ENCODE data around the gene LRRC75B. TPM values are rescaled to one million over a fixed set of nuclear protein-coding genes. Genes with fewer than 3 reads are reported as not detected.
A peak's percentile ranks its signal among the peaks of the same experiment; 100 is the strongest.

LRRC75B gene
- total and polyA plus RNA-seq, 2 of the 13 experiments (the other 11 are each of a cell fraction or from before 2014, with no cell fraction given) = 11.8 to 34.8 TPM

DNA sequence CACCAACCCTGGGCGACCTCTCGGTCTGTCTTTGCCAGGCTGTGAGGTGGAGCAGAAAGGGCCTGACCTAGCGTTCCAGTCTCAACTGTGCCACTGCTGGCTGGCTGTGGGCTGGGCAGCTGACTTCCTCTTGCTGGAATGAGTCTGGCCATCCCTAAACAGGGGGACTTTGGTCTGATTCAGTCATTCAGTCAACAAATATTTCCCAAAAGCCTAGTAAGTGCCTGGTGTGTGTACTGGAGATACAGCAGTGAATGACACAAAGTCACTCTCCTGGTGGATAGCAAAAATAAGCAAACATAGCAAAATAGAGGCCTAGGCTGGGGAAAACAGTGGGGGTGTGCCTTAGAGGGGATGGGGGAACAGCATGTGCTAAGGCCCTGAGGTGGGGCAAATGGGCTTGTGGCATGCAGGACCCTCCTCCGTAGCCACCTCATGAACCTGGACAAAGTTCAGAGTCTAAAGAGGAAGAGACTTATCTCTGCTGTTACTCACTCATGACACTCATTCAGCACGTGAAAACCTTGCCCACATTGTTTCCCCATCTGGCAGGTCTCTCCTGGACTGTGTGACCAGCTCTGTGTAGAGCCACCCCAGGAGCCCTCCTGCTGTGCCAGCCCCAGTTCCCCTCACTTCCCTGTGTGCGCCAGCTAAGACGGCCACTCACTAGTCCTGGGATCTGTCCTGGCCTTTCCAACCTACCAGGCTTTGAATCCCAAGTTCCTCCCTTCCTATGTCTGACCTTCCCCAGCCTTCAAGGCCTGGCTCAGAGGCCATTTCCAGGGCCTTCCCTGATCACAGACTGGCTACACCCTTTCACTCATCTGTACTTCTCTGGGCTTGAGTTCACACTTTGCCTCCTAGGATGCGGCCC lies 42.6 kb downstream of the LRRC75B start (continued):
- TF ChIP-seq MXI1 (IDR thresholded peaks at IDR 0.05; ENCODE audit: borderline replicate concordance, low read depth, low read length) = peak; percentile 84; the same call in 2 of the 3 replicates
- TF ChIP-seq ZNF354B (CRISPR knock-in tag; IDR thresholded peaks at IDR 0.05) = 0 out of 2 replicates have a peak, but pooled peaks have one; percentile 56
- peak; percentile 39; the same call in 1 of the 2 replicates for TF ChIP-seq PHF8 (CRISPR knock-in tag; IDR thresholded peaks at IDR 0.05)
- peak; percentile 89; the same call in 1 of the 2 replicates for TF ChIP-seq CHD4 (IDR thresholded peaks at IDR 0.05; ENCODE audit: borderline replicate concordance, low read length)
- TF ChIP-seq KMT2A (CRISPR knock-in tag; IDR thresholded peaks at IDR 0.05) = 0 out of 2 replicates have a peak, but pooled peaks have one; percentile 26
- no peak for TF ChIP-seq PHB2 (IDR thresholded peaks at IDR 0.05; ENCODE audit: partially characterized antibody)
- TF ChIP-seq, protein P1, sequence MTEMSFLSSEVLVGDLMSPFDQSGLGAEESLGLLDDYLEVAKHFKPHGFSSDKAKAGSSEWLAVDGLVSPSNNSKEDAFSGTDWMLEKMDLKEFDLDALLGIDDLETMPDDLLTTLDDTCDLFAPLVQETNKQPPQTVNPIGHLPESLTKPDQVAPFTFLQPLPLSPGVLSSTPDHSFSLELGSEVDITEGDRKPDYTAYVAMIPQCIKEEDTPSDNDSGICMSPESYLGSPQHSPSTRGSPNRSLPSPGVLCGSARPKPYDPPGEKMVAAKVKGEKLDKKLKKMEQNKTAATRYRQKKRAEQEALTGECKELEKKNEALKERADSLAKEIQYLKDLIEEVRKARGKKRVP (CRISPR knock-in tag; IDR thresholded peaks at IDR 0.05) = peak in 1 of 2 experiments; percentile 60; a peak in 2 of 4 replicates
- no peak; the same call in 1 of the 2 replicates for TF ChIP-seq ZSCAN25 (CRISPR knock-in tag; IDR thresholded peaks at IDR 0.05)
- no peak for TF ChIP-seq BATF2 (CRISPR knock-in tag; IDR thresholded peaks at IDR 0.05)
- no peak; the same call in 1 of the 2 replicates for TF ChIP-seq ZNF839 (CRISPR knock-in tag; IDR thresholded peaks at IDR 0.05; ENCODE audit: borderline replicate concordance)
- no peak for TF ChIP-seq PRDM4 (CRISPR knock-in tag; IDR thresholded peaks at IDR 0.05; ENCODE audit: borderline replicate concordance)
- TF ChIP-seq CENPT (CRISPR knock-in tag; IDR thresholded peaks at IDR 0.05; ENCODE audit: low read depth) = no peak
- TF ChIP-seq ZNF768 (CRISPR knock-in tag; IDR thresholded peaks at IDR 0.05) = 0 out of 2 replicates have a peak, but pooled peaks have one; percentile 36
- TF ChIP-seq KDM5A (IDR thresholded peaks at IDR 0.05; ENCODE audit: borderline replicate concordance, low read length) = peak; percentile 49; the same call in 1 of the 2 replicates
- TF ChIP-seq MLX (CRISPR knock-in tag; IDR thresholded peaks at IDR 0.05) = peak; percentile 99
- no peak for TF ChIP-seq EED (CRISPR knock-in tag; IDR thresholded peaks at IDR 0.05)
- no peak for TF ChIP-seq ZBTB3 (CRISPR knock-in tag; IDR thresholded peaks at IDR 0.05; ENCODE audit: borderline replicate concordance, low read depth)
- no peak for TF ChIP-seq ZNF713 (CRISPR knock-in tag; IDR thresholded peaks at IDR 0.05)
- TF ChIP-seq ZNF18 (CRISPR knock-in tag; IDR thresholded peaks at IDR 0.05; ENCODE audit: insufficient replicate concordance) = peak; percentile 74
- peak; percentile 33 for TF ChIP-seq SP4 (CRISPR knock-in tag; IDR thresholded peaks at IDR 0.05)
- TF ChIP-seq WIZ (CRISPR knock-in tag; IDR thresholded peaks at IDR 0.05) = no peak
- TF ChIP-seq POLR2AphosphoS2 (IDR thresholded peaks at IDR 0.05; ENCODE audit: low read depth, low read length) = peak; percentile 72; the same call in 1 of the 2 replicates
- no peak for TF ChIP-seq SMARCE1 (IDR thresholded peaks at IDR 0.05; ENCODE audit: borderline replicate concordance)

Measured in HepG2 (cell line).